Measurements from ENCODE around the gene PBX3. TPM values are rescaled to one million over a fixed set of nuclear protein-coding genes. Genes with fewer than 3 reads are reported as not detected.

PBX3 gene
- total RNA-seq, 1 donor from 2014 or later, result 22.2 TPM

GRCh38 chr9:125932746-125933455, 185.7 kb downstream of the PBX3 start:
- intact Hi-C loops (cut with micrococcal nuclease), result no loop called here

- intact Hi-C loops (cut with micrococcal nuclease), result no loop called here
These were observed 195.0 kb downstream of the PBX3 start for GRCh38 chr9:125942125-125942524.

GRCh38 chr9:125943831-125944230, 196.7 kb downstream of the PBX3 start:
- intact Hi-C loops (cut with micrococcal nuclease), result no loop called here

GRCh38 chr9:125946397-125946796, 199.2 kb downstream of the PBX3 start:
- intact Hi-C loops (cut with micrococcal nuclease), result no loop called here

- intact Hi-C loops (cut with micrococcal nuclease), result no loop called here
These were observed 201.9 kb downstream of the PBX3 start for GRCh38 chr9:125948887-125949596.

- intact Hi-C loops (cut with micrococcal nuclease), result no loop called here
These were observed 202.7 kb downstream of the PBX3 start for GRCh38 chr9:125949703-125950460.

GRCh38 chr9:125950880-125951471, 203.8 kb downstream of the PBX3 start:
- intact Hi-C loops (cut with micrococcal nuclease), result no loop called here

- intact Hi-C loops (cut with micrococcal nuclease), result no loop called here
These were observed 206.3 kb downstream of the PBX3 start for GRCh38 chr9:125953314-125954019.

GRCh38 chr9:125956102-125956501, 208.9 kb downstream of the PBX3 start:
- intact Hi-C loops (cut with micrococcal nuclease), result no loop called here

GRCh38 chr9:125959315-125959714, 212.1 kb downstream of the PBX3 start:
- intact Hi-C loops (cut with micrococcal nuclease), result no loop called here

GRCh38 chr9:125959951-125960619, 212.9 kb downstream of the PBX3 start:
- intact Hi-C loops (cut with micrococcal nuclease), result no loop called here

- intact Hi-C loops (cut with micrococcal nuclease), result no loop called here
These were observed 213.5 kb downstream of the PBX3 start for GRCh38 chr9:125960626-125961025.

- intact Hi-C loops (cut with micrococcal nuclease), result no loop called here
These were observed 213.9 kb downstream of the PBX3 start for GRCh38 chr9:125961072-125961471.

GRCh38 chr9:125963932-125964331, 216.8 kb downstream of the PBX3 start:
- intact Hi-C loops (cut with micrococcal nuclease), result no loop called here

- intact Hi-C loops (cut with micrococcal nuclease), result no loop called here
These were observed 217.6 kb downstream of the PBX3 start for GRCh38 chr9:125964702-125965225.

GRCh38 chr9:125965477-125965876, 218.3 kb downstream of the PBX3 start:
- intact Hi-C loops (cut with micrococcal nuclease), result no loop called here

GRCh38 chr9:125966466-125966865, 219.3 kb downstream of the PBX3 start:
- intact Hi-C loops (cut with micrococcal nuclease), result no loop called here

- intact Hi-C loops (cut with micrococcal nuclease), result no loop called here
These were observed 220.0 kb downstream of the PBX3 start for GRCh38 chr9:125966959-125967711.

GRCh38 chr9:125968714-125969374, 221.7 kb downstream of the PBX3 start:
- intact Hi-C loops (cut with micrococcal nuclease), result no loop called here
